ENCODE results near the gene MATN4.

Gene MATN4

DNA sequence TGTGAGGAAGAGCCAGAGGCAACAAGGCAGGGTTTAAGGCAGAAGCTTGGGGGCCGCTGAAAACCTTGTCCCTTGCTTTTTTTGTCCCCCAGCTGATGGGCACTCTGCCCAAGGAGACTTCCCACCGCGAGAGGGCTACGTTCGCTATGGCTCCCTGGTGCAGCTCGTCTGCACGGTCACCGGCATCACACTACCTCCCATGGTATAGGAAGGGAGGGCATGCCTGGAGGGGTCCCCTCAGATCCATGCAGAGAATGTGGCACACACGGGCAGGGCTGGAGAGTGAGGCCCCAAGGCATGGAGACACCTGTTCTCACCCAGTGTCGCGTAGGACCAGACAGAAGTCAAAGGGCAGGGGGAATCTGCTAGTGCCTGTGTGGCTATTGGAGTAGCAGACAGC lies 5.8 kb upstream of the MATN4 start:
- DNase-seq (ENCODE audit: low spot score): no peak

DNA sequence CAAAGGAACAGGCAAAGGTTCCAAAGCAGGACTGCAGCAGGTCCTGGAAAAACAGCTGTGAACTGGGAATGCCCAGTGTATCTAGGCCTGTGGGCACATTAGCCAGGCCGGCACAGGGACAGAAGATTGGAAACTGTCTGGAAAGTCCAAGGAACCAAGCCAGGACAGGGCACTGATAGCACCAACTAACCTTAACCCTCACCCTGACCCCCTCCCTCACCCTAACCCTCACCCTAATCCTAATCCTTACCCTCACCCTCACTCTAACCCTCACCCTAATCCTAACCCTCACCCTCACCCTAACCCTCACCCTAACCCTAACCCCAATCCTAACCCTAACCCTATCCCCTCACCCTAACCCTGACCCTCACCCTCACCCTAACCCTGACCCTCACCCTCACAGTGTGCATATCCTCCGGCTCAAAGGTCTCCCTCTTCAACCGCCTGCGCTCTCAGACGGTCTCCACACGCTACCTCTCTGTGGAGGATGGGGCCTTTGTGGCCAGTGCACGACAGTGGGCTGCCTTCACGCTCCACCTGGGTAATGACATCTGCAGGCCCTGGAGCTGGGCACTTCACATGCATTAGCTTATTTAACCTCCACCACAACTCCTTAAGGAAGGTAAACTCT lies 5.1 kb upstream of the MATN4 start:
- DNase-seq (ENCODE audit: low spot score): no peak

GRCh38 chr20:45312241-45312640 lies 4.1 kb upstream of the MATN4 start:
- no peak for DNase-seq (ENCODE audit: low spot score)

GRCh38 chr20:45311589-45312211 lies 3.6 kb upstream of the MATN4 start:
- no peak for DNase-seq (ENCODE audit: low spot score)

DNA sequence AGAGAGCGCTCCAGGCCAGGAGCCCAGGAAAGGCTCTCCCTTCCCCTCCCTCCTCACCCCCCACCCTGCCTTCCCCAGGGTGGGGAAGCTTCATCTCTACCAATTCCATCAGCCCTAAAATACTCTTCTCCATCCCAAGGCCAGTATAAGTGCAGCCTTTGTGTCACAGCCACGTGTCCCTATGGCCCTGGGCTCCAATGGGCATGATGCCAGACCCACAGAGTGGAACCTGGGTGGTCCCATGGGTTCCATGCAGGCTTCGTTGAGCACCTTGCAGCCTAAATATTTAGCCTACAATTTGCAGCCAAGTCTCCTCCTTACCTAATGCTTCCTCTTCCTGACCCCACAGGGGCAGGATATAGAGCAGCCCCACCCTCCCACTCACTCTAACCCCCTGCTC lies 976 bp upstream of the MATN4 start:
- DNase-seq (ENCODE audit: low spot score): no peak

DNA sequence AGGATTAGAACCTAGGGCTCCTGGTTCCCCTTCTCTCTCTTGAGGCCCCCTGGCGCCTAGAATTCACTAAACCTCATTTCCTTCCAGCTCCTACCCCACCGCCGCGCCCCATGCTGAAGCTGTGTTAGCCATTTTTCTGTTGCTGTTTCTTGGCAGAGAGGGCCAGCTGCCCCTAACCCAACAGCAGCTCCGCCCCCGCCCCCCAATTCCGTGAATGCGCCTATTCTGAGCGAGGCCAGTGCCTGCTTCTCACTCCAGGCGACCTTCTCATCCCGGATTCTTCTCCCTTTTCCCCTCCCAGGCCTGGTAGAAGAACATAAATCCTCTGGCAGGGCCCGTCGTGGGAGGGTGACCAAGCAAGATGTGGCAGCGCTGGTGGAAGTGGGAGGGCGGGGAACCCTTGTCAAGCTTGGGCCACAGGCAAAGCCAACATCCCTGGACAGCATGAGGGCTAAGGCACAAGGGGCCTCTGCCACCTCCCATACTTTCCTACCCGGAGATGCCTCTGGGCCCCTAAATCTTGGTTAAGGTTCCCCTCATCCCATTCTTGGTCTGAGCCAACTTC lies 941 bp downstream of the MATN4 start:
- no peak for DNase-seq (ENCODE audit: low spot score)

- no peak for DNase-seq (ENCODE audit: low spot score)
Measured at GRCh38 chr20:45306431-45306982, 1.6 kb downstream of the MATN4 start, which contains the start of gene RBPJL. RBPJL (plus strand) TSS chr20:45306840; CDS start chr20:45306923, 83 bp downstream.

GRCh38 chr20:45305262-45305661 lies 2.8 kb downstream of the MATN4 start:
- no peak for DNase-seq (ENCODE audit: low spot score)

DNA sequence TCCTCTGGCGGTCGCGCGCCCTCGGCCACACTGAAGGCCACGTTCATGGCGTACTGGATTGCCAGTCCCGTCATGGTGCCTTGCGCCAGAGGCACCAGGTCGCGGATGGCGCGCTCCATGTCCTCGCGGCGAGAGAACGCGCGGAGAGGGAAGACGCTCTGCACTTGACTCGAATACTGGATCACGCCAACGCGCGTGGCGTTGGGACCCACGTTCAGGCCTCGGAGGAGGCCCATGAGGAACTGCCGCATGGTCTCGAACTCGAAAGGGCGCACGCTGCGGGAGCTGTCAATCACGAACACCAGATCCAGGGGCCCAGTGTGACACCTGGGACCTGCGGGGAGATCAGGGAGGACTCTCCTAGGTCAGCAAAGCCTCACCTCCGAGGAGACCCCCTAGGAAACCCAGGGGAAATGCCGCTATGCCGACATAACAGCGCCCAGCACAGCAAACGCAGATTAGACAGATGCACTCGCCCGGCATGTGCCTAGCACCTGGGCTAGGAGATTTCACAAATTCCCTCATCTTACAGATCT lies 3.6 kb downstream of the MATN4 start:
- no peak for DNase-seq (ENCODE audit: low spot score)

GRCh38 chr20:45303586-45304463 lies 4.3 kb downstream of the MATN4 start:
- peak; percentile 18 for DNase-seq (ENCODE audit: low spot score)

- DNase-seq (ENCODE audit: low spot score): no peak
Measured at GRCh38 chr20:45301824-45302271, 6.3 kb downstream of the MATN4 start.

- no peak for DNase-seq (ENCODE audit: low spot score)
Measured at GRCh38 chr20:45300961-45301360, 7.1 kb downstream of the MATN4 start.

- no peak for DNase-seq (ENCODE audit: low spot score)
Measured at GRCh38 chr20:45299786-45300185, 8.3 kb downstream of the MATN4 start.

GRCh38 chr20:45297786-45298497 lies 10.2 kb downstream of the MATN4 start:
- no peak for DNase-seq (ENCODE audit: low spot score)

DNA sequence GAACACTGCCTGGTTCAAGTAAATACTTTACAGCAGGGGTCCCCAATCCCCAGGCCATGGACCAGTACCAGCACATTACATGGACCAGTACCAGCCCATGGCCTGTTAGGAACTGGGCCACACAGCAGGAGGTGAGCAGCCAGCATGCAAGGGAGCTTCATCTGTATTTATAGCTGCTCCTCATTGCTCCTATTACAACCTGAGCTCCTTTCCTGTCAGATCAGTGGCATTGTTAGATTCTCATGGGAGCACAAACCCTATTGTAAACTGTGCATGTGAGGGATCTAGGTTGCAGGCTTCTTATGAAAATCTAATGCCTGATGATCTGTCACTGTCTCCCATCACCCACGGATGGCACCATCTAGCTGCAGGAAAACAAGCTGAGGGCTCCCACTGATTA lies 13.4 kb downstream of the MATN4 start:
- DNase-seq (ENCODE audit: low spot score): no peak

- no peak for DNase-seq (ENCODE audit: low spot score)
Measured at GRCh38 chr20:45294003-45294368, 14.1 kb downstream of the MATN4 start.

DNA sequence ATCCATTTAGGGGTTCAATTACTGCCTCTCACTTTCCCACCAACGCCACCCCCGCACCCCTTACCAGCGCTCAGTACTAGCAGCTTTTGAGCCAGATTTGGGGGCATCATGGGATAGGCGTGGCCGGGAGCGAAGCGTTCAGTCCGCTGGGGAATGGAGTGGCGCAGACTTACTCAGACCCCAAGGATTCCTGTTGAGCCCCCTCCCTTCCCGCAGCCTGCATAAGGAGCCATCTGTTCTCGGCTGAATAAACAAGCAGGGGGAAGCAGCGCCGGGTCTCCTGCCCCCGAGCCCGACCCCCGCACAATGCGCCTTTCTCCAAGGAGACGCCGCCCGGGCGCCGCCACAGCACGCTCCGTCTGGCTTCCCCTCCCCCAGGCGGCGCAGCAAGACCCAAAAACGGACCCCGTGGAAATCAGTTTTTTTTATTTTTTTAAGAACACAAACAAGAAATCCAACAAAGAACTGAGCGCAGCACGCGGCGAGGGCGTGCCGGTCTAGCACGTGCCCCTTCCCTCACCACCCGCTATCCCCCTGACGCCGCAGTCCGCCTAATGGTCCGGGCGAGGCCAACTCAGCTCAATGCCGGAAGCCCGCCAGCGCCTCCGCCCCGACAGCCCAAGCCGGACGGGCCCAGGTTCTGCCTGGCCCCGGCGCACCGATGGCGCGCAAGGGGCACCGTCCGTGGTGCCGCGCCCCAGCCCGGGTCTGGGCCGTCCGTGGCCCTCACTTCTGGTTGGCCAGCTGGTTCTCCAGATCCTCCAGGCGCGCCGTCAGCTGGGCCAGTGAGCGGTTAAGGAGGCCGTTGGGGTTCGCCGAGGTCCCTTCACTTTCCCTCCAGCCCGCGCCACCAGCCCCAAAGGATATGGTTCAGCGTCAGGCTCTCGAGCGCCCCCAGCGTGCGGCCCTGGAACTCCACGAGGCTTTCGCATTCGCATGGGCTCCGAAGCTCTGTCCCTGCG lies 14.8 kb downstream of the MATN4 start:
- DNase-seq (ENCODE audit: low spot score): peak; percentile 40

GRCh38 chr20:45292343-45292742 lies 15.8 kb downstream of the MATN4 start:
- DNase-seq (ENCODE audit: low spot score): no peak

GRCh38 chr20:45291526-45291925 lies 16.6 kb downstream of the MATN4 start:
- DNase-seq (ENCODE audit: low spot score): no peak

DNA sequence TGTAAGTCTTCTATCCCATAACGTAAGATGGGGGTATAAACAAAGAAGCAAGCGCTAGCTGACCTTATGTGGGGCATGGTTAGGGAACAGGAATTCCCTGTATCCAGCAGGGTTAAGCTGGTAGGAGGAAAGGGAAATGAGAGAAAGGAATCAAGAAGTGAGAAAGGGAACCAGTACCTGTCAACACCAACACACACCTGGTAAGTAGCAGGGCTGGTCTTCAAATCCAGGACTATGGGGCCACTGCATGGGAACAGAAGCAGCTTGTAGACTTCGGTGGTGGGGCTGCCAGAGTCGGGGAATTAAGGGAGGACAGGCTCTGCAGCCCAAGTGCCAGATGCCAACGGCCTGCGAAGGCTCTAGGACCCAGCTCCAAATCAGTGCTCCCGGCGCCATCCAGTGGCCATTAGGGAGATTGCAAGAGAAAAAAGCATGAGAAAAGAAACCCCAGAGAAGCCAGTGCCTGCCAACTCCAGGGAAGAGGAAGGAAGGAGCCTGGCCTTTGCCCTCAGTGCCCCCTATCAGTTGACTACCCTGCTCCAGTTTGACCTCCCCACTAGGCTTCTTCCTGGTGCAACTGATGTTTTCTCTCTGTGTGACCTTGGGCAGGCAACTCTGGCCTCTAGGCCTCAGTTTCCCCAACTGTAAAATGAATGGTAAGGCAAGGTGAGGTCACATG lies 17.3 kb downstream of the MATN4 start:
- DNase-seq (ENCODE audit: low spot score): peak; percentile 69

Measured in putamen (tissue), 1 donor.